ENCODE data around the gene DCAF12. TPM values are rescaled to one million over a fixed set of nuclear protein-coding genes. Genes with fewer than 3 reads are reported as not detected.
A peak's percentile ranks its signal among the peaks of the same experiment; 100 is the strongest.

DCAF12 gene
- total RNA-seq, 1 experiment from 2014 or later = 50.6 TPM

DNA sequence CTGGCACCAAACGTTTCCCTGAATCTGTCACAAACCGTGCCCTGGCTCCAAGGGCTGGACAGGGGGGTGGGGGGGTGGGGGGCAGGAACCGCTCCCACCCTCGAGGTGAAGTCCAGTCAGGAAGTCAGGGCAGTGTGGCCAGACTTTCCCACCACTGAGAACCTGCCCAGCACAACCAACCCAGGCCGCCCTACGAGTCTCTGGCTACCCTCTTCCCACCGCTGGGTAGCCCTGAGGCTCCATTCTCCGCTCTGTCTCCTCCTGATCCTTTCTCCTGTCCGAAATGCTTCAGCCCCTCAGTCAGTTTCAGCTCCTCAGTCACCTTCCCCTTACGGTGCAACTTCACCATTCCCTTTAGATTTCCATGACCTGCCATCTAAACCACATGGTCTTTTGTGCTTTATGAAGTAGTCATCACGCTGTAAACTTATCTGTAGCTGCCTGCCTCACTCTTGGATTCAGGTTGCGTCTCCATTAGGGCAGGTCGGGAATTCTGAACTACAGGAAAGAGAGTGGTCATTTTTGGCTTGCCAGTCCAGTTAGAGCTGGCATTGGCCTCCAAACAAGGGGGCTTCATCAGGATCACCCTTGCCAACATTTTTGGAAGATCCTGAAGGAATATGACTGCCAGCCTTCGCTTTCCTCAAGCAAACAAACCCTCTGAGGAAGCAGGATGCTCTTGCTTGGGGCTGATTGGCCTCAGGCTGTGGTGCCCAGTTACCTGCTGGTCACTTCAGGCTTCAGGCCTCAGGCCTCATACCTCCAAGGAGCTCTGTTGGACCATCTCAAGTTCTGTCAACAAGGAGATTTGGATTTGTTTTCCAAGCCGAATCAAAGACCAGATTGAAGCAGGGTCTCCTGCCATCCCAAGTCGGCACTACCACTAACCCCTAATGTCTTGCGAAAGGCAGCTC is 794 bp upstream of the DCAF12 start:
- no peak for DNase-seq (ENCODE audit: low spot score)
- in situ Hi-C loops (cut with HindIII; ENCODE audit: low sequenced_read_pairs) = no loop called here

DNA sequence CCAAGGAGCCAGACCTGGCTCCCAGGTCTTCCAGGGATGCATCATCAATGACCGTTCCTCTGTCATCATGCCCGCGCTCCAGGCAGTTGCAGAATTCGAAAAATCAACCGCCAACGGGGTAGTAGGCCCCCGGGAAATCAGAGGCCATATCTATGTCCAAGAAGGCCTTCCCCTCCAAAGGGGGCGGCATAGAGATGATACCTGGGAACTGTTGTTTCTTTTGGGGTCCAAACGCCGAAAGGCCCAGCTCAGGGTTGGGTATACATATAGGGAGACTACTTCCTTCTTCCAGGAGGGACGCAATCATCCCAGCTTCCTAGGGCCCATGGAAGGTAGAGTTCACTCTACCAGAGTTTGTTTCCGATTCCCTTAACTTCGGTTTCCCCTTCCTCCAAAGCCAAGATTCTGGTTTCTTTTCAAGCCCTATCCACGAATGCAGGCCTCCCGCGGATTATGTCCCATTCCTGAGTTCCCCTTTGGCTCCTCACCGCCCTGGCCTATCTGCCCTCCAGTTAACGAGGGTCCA is 754 bp downstream of the DCAF12 start:
- in situ Hi-C loops (cut with HindIII; ENCODE audit: low sequenced_read_pairs) = no loop called here

DNA sequence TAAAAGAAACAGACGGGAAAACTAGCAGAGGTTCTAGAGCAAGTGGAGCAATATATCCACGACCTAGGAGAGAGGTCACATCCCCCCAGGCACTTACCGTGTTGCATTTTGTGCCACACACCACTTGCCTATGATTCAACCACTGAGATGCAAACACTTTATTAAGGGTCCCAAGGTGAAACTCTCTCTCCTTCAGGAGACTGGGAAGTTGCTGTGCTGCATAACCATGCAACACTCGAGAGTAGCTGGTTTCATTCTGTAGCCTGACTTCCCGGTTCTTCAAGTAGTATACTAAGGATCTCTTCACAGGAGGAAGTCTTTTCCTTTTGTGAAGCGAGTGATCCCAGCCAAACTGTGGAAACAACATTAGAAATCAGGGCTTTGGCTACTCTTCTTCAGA is 1.6 kb downstream of the DCAF12 start:
- in situ Hi-C loops (cut with HindIII; ENCODE audit: low sequenced_read_pairs) = no loop called here
- DNase-seq (ENCODE audit: low spot score) = no peak

More for the DNA sequence above, 754 bp downstream of the DCAF12 start:
- peak; percentile 11 for DNase-seq (ENCODE audit: low spot score)

DNA sequence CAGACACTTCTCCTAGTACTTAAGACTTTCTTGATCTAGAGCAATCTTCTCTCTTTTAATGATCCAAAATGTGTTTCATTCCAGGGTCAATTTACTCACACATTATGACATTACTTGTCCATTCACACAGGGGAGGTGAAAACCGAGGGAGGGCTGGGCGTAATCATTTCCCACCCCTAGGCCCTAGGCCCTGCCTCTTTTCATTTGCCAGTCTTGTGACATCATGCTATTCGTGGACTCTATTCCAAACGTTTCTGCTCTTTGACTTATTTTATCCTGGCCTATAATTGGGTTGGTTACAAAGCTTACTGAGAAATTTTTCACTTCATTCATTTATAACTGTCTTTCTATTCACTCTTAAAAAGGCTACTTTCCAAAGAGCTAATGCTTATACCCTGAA is 2.4 kb downstream of the DCAF12 start:
- no peak for DNase-seq (ENCODE audit: low spot score)
- in situ Hi-C loops (cut with HindIII; ENCODE audit: low sequenced_read_pairs) = no loop called here

GRCh38 chr9:34123682-34124081 is 2.8 kb downstream of the DCAF12 start:
- in situ Hi-C loops (cut with HindIII; ENCODE audit: low sequenced_read_pairs) = no loop called here
- no peak for DNase-seq (ENCODE audit: low spot score)

- in situ Hi-C loops (cut with HindIII; ENCODE audit: low sequenced_read_pairs) = no loop called here
- DNase-seq (ENCODE audit: low spot score) = no peak
Measured at GRCh38 chr9:34121996-34122395, 4.5 kb downstream of the DCAF12 start.

GRCh38 chr9:34119713-34120112 is 6.8 kb downstream of the DCAF12 start:
- in situ Hi-C loops (cut with HindIII; ENCODE audit: low sequenced_read_pairs) = no loop called here
- no peak for DNase-seq (ENCODE audit: low spot score)

- in situ Hi-C loops (cut with HindIII; ENCODE audit: low sequenced_read_pairs) = no loop called here
- peak; percentile 83 for DNase-seq (ENCODE audit: low spot score)
Measured at GRCh38 chr9:34114436-34114835, 12.1 kb downstream of the DCAF12 start.

GRCh38 chr9:34106110-34106509 is 20.4 kb downstream of the DCAF12 start:
- no peak for DNase-seq (ENCODE audit: low spot score)
- in situ Hi-C loops (cut with HindIII; ENCODE audit: low sequenced_read_pairs) = no loop called here

DNA sequence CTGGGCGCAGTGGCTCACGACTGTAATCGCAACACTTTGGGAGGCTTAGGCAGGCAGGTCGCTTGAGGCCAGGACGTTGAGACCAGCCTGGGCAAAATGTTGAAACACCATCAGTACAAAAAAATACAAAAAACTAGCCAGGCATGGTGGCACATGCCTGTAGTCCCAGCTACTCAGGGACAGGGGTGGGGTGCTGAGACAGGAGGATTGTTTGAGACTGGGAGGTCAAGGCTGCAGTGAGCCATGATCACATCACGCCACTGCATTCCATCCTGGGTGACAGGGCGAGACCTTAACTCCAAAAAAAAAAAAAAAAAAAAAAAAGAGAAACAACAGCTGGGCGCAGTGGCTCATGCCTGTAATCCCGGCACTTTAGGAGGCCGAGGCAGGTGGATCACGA is 23.7 kb downstream of the DCAF12 start:
- in situ Hi-C loops (cut with HindIII; ENCODE audit: low sequenced_read_pairs) = no loop called here
- no peak for DNase-seq (ENCODE audit: low spot score)

DNA sequence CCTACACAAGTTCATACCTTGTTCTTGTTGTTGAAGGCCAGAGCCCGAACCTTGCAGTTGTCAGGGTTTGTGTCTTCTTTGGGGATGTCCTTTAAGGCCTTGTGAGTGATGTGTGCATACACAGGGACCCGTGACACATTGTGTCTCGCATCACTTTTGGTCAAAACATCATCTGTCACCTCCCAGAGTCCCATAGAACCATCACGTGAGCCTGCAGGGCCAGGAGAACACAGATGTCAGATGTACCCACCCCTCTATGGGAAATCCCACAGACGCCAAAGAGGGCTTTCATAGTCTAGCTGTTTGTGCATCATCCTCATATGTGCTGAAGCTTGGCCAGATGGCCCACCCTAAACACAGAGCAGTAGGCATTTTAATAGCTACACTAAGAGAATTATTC is 28.2 kb downstream of the DCAF12 start:
- in situ Hi-C loops (cut with HindIII; ENCODE audit: low sequenced_read_pairs) = no loop called here
- DNase-seq (ENCODE audit: low spot score) = no peak

DNA sequence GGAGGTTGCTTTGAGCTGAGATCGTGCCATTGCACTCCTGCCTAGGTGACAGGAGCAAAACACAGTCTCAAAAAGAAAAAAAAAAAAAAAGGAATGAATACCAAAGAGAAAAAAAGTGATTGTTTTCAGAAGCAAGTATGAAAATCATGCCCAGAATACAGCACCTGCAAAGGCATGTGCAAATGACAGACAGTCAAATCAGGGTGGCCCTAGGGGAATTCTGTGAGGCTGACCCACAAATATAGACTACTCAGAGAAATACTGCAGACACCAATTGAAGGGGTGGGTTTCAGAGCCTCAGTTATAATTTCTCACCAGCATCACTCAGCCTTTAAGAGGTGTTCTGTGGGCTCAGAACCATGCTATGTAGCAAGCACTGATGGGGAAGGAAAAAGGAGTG is 28.6 kb downstream of the DCAF12 start:
- in situ Hi-C loops (cut with HindIII; ENCODE audit: low sequenced_read_pairs) = no loop called here
- no peak for DNase-seq (ENCODE audit: low spot score)

- DNase-seq (ENCODE audit: low spot score) = no peak
- in situ Hi-C loops (cut with HindIII; ENCODE audit: low sequenced_read_pairs) = no loop called here
Measured at GRCh38 chr9:34096751-34097150, 29.7 kb downstream of the DCAF12 start.

GRCh38 chr9:34093578-34093977 is 32.9 kb downstream of the DCAF12 start:
- in situ Hi-C loops (cut with HindIII; ENCODE audit: low sequenced_read_pairs) = no loop called here
- DNase-seq (ENCODE audit: low spot score) = no peak

- DNase-seq (ENCODE audit: low spot score) = peak; percentile 20
- in situ Hi-C loops (cut with HindIII; ENCODE audit: low sequenced_read_pairs) = no loop called here
Measured at GRCh38 chr9:34089311-34089710, 37.2 kb downstream of the DCAF12 start.

DNA sequence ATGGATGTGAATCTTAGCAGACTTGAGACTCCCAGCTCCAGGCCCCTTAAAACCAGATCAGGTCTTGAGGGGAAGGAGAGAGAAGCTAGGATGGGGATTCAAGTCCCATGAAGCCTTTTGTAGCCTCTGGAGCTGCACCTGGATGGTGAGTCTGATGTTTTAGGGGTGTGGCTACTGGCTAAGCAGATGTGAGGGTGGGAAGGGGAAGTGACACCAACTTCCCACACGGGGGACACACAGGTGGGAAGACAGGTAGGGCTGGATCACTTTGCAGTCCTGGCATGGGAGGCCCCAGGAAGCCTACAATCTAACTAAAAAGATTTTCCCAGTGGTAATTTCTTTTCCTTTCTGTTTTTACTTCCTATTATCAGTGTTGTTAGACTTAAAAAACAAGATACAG is 39.1 kb downstream of the DCAF12 start:
- no peak for DNase-seq (ENCODE audit: low spot score)
- in situ Hi-C loops (cut with HindIII; ENCODE audit: low sequenced_read_pairs) = no loop called here

- no peak for DNase-seq (ENCODE audit: low spot score)
- in situ Hi-C loops (cut with HindIII; ENCODE audit: low sequenced_read_pairs) = no loop called here
Measured at GRCh38 chr9:34086864-34087263, 39.6 kb downstream of the DCAF12 start.

DNA sequence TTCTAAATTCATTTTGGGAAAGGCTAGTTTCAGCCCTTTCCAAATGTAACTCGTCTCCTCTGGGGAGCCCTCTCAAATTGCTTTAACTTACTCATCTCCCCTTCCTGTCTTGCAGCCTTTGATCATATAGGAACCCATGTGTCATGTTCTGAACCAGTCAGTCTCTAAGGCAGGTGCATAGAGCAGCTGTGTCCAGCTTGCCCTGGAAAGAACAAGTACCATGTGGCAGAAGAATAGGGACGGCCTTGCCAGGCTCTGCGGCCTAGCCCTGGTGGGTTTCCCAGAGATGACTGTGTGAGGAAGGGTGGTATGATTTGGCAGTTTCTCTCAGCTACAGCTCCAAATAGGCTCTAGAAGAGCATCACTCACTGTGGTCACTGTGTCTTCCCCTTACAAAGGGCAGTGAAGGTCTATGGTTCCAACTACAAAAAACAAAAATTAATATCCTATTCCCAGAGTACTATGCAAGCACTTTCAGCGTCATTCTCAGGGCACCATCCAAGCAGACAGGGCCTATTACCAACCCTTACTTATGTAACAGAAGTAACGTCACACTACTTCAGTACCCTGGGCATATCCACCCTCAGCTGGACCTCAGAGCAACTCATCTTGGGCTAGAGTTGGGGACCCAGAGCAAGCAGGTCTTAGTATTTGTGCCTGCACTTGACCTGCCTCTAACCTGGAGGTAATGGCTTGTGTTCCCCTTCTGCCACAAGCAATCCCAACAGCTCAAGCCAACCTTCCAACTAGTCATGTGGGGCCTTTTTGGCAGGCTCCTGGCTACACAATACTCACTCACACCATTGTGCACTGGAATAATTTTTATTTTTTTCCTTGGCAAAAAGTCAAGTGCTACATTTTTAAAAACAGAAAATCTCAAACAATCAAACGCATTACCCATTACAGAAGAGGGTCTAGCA is 40.7 kb downstream of the DCAF12 start:
- in situ Hi-C loops (cut with HindIII; ENCODE audit: low sequenced_read_pairs) = no loop called here
- DNase-seq (ENCODE audit: low spot score) = no peak

DNA sequence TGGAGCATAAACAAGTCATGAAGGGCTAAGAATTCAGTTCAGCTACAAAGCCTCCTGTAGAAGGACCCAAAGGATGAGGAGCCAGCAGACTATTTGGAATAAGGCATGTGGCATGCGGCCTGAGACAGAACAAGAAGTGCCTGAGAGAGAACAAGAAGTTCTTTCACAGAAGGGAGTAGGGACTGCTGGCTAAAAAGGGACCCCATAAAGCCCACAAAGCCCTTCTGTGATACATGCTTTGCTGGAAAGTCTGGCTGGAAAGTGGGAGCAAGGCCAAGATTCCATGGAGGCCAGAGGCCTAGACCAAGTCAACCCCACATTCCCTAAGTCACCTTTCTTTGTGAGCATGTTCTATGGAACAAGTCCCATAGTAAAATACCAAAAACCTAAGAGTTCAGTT is 41.9 kb downstream of the DCAF12 start:
- DNase-seq (ENCODE audit: low spot score) = peak; percentile 40
- in situ Hi-C loops (cut with HindIII; ENCODE audit: low sequenced_read_pairs) = no loop called here

DNA sequence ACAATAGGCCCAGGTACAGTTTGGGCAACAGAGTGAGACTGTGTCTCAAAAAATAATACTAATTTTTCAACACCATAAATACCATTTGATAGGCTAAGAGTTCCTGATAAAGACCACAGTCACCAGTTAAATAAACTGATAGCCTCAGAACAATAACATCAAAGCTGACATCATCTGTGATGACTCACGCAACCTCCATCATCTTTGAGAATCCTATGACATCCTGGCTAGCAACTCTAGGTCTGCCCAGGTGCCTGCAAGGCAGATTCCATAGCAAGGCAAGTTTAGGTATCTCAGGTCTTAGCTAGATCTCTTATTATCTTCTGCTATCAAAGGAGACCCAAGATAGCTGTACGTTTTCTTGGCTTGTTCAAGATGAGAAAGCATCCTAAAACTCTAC is 47.3 kb downstream of the DCAF12 start:
- DNase-seq (ENCODE audit: low spot score) = no peak
- in situ Hi-C loops (cut with HindIII; ENCODE audit: low sequenced_read_pairs) = no loop called here
